ENCODE data around the gene RPAP3. TPM values are rescaled to one million over a fixed set of nuclear protein-coding genes. Genes with fewer than 3 reads are reported as not detected.

The RPAP3 gene
- total RNA-seq, 1 experiment from 2014 or later: 22.5 TPM

GRCh38 chr12:47652521-47653234 lies 53.2 kb downstream of the RPAP3 start:
- Mint-ChIP-seq H3K36me3 (ENCODE audit: insufficient read depth, unreplicated experiment) (peaks cover 6% of the 10 kb centered on the region), H3K4me3 (ENCODE audit: unreplicated experiment) (no peak overlapping the region), H3K4me1 (ENCODE audit: insufficient read depth, unreplicated experiment) (no peaks in the 10 kb centered on the region), H3K27ac (ENCODE audit: low read depth, unreplicated experiment) (no peak overlapping the region), H3K9me3 (ENCODE audit: unreplicated experiment) (no peaks in the 10 kb centered on the region), H3K27me3 (ENCODE audit: insufficient read depth, unreplicated experiment) (no peaks in the 10 kb centered on the region)
- POLR2A ChIA-PET: interaction anchor here (0.6 kb wide), 1 partner anchor 83 kb away, joined by 3 read pairs; no protein-coding TSS in a partner anchor
- BruUV-seq (replicated peaks): no TSS peak
- CTCF ChIA-PET: interaction anchor here (0.7 to 3.8 kb wide), 13 partner anchors 12 to 626 kb away, joined by 3 to 25 read pairs (median 4); no protein-coding TSS in a partner anchor
- DNase-seq (ENCODE audit: unreplicated experiment): no peak
- TF ChIP-seq, protein P1, sequence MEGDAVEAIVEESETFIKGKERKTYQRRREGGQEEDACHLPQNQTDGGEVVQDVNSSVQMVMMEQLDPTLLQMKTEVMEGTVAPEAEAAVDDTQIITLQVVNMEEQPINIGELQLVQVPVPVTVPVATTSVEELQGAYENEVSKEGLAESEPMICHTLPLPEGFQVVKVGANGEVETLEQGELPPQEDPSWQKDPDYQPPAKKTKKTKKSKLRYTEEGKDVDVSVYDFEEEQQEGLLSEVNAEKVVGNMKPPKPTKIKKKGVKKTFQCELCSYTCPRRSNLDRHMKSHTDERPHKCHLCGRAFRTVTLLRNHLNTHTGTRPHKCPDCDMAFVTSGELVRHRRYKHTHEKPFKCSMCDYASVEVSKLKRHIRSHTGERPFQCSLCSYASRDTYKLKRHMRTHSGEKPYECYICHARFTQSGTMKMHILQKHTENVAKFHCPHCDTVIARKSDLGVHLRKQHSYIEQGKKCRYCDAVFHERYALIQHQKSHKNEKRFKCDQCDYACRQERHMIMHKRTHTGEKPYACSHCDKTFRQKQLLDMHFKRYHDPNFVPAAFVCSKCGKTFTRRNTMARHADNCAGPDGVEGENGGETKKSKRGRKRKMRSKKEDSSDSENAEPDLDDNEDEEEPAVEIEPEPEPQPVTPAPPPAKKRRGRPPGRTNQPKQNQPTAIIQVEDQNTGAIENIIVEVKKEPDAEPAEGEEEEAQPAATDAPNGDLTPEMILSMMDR (IDR thresholded peaks at IDR 0.05; ENCODE audit: unreplicated experiment): no peak
- intact Hi-C loops (cut with micrococcal nuclease): loop anchor here (5.0 kb wide), 1 partner anchor 125 kb away; no protein-coding TSS in a partner anchor

- no peak overlapping the region for H3K27ac Mint-ChIP-seq (ENCODE audit: low read depth, unreplicated experiment)
These were observed 54.2 kb downstream of the RPAP3 start for GRCh38 chr12:47651368-47652254.

GRCh38 chr12:47650469-47650868 lies 55.4 kb downstream of the RPAP3 start:
- Mint-ChIP-seq H3K27me3 (ENCODE audit: insufficient read depth, unreplicated experiment) (no peaks in the 10 kb centered on the region), H3K4me3 (ENCODE audit: unreplicated experiment) (no peak overlapping the region), H3K27ac (ENCODE audit: low read depth, unreplicated experiment) (no peak overlapping the region), H3K9me3 (ENCODE audit: unreplicated experiment) (no peaks in the 10 kb centered on the region), H3K36me3 (ENCODE audit: insufficient read depth, unreplicated experiment) (peaks cover 11% of the 10 kb centered on the region), H3K4me1 (ENCODE audit: insufficient read depth, unreplicated experiment) (no peaks in the 10 kb centered on the region)
- POLR2A ChIA-PET: no interaction called here
- CTCF ChIA-PET: interaction anchor here (0.5 to 3.8 kb wide), 11 partner anchors 9 to 872 kb away, joined by 3 to 25 read pairs (median 11); no protein-coding TSS in a partner anchor
- intact Hi-C loops (cut with micrococcal nuclease): loop anchor here (2.0 to 5.0 kb wide), 2 partner anchors 127 to 186 kb away; no protein-coding TSS in a partner anchor
- TF ChIP-seq, protein P1 (IDR thresholded peaks at IDR 0.05; ENCODE audit: unreplicated experiment): no peak
- DNase-seq (ENCODE audit: unreplicated experiment): no peak
- no TSS peak for BruUV-seq (replicated peaks)

More at GRCh38 chr12:47651368-47652254, 54.2 kb downstream of the RPAP3 start:
- no TSS peak for BruUV-seq (replicated peaks)
- CTCF ChIA-PET: interaction anchor here (0.6 to 3.8 kb wide), 30 partner anchors 7 to 1066 kb away, joined by 3 to 25 read pairs (median 4); no protein-coding TSS in a partner anchor
- H3K9me3 Mint-ChIP-seq (ENCODE audit: unreplicated experiment): no peaks in the 10 kb centered on the region
- TF ChIP-seq, protein P1 (IDR thresholded peaks at IDR 0.05; ENCODE audit: unreplicated experiment): peak; percentile 64
- intact Hi-C loops (cut with micrococcal nuclease): loop anchor here (1.0 to 5.0 kb wide), 3 partner anchors 35 to 185 kb away; no protein-coding TSS in a partner anchor
- H3K4me3 Mint-ChIP-seq (ENCODE audit: unreplicated experiment): peak overlapping the region; percentile 21
- H3K27me3 Mint-ChIP-seq (ENCODE audit: insufficient read depth, unreplicated experiment): no peaks in the 10 kb centered on the region
- peak; percentile 79 for DNase-seq (ENCODE audit: unreplicated experiment)
- no peaks in the 10 kb centered on the region for H3K4me1 Mint-ChIP-seq (ENCODE audit: insufficient read depth, unreplicated experiment)
- peaks cover 11% of the 10 kb centered on the region for H3K36me3 Mint-ChIP-seq (ENCODE audit: insufficient read depth, unreplicated experiment)
- POLR2A ChIA-PET: interaction anchor here (1.1 to 1.2 kb wide), 2 partner anchors 43 to 56 kb away, joined by 3 read pairs; no protein-coding TSS in a partner anchor
